Astrocyte (in vitro differentiated cells and primary cell): ENCODE data around the gene SLC37A4.

Experiments
- EZH2 ChIP-seq: IDR thresholded peaks from 2 replicates; pipeline ENCODE4 v1.6.1; 2012; ENCODE audit warnings: mild to moderate bottlenecking, low read length, inconsistent platforms; ENCODE audit not compliant: insufficient read depth
- TF ChIP-seq, protein P1 (sequence below): IDR thresholded peaks from 2 replicates; pipeline ENCODE4 v1.5.1; 2011; ENCODE audit warnings: low read depth, mild to moderate bottlenecking, inconsistent platforms, low read length, moderate library complexity; ENCODE audit not compliant: insufficient read depth

DNA sequence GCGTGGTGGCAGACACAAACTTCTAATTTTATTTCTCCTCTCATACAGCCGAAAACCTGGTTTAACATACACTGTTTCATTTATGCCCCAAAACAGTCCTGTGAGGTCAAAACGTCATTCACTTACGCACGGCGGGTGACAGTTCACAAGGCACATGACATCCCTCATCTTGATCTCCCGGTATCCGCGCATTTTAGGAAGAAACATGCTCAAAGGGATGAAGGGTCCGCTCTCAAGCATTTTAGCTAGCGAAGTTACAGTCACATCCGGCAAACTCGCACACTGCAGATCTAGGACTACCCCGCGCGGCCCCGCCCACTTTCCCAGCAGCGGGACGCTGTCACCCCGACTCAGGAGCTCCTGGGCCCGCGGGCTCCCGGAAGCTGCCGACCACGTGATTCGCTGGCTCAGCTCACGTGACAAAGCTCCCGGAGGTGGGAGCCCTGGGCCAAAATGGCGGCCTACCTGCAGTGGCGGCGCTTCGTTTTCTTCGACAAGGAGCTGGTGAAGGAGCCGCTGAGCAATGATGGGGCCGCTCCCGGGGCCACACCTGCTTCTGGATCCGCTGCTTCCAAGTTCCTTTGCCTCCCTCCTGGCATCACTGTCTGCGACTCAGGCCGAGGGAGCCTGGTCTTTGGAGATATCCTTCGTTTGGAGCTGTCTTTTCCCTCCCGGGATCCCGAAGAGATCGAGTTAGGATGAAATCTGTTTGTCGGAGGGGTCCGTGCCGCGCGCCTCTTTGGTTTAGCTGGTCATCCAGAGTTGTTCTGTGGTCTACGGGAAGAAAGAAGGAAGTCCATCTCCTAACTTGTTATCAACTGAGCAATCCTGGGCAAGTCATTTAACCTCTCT is 36.9 kb upstream of the SLC37A4 start, which contains the start of gene VPS11:
- TF ChIP-seq, protein P1, sequence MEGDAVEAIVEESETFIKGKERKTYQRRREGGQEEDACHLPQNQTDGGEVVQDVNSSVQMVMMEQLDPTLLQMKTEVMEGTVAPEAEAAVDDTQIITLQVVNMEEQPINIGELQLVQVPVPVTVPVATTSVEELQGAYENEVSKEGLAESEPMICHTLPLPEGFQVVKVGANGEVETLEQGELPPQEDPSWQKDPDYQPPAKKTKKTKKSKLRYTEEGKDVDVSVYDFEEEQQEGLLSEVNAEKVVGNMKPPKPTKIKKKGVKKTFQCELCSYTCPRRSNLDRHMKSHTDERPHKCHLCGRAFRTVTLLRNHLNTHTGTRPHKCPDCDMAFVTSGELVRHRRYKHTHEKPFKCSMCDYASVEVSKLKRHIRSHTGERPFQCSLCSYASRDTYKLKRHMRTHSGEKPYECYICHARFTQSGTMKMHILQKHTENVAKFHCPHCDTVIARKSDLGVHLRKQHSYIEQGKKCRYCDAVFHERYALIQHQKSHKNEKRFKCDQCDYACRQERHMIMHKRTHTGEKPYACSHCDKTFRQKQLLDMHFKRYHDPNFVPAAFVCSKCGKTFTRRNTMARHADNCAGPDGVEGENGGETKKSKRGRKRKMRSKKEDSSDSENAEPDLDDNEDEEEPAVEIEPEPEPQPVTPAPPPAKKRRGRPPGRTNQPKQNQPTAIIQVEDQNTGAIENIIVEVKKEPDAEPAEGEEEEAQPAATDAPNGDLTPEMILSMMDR, result no peak
- no peak for TF ChIP-seq EZH2
